GM19372 (cell line): ENCODE measurements around the gene CTAG1A.
"Not testable (repeated sequence)": the region's sequence is repeated elsewhere in the genome, so short reads cannot be mapped to it uniquely, and the experiment has no call there.

Source experiments
- ATAC-seq: cut with Tn5 transposase; IDR thresholded peaks from one replicate; pipeline ENCODE4 v1.9.1; 2021; ENCODE audit warnings: mild to moderate bottlenecking, low read depth, moderate library complexity; ENCODE audit not compliant: unreplicated experiment

Gene CTAG1A

DNA sequence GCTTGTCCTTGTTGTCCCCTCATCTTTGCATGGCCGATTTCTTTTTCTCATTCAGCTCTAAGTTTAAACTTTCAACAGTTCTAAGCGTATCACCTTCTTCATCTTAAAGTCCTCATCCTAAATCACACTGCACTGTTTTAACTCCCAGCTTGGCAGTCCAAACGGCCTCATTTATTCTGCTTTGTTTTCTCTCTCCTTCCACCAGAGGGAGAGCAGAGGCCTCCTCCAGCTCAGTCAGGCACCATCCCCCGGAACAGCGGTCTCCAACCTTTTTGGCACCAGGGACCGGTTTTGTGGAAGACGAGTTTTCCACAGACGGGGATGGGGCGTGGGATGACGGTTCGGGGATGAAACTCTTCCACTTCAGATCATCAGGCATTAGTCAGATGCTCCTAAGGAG is 14.6 kb upstream of the CTAG1A start:
- ATAC-seq: not testable (repeated sequence)

DNA sequence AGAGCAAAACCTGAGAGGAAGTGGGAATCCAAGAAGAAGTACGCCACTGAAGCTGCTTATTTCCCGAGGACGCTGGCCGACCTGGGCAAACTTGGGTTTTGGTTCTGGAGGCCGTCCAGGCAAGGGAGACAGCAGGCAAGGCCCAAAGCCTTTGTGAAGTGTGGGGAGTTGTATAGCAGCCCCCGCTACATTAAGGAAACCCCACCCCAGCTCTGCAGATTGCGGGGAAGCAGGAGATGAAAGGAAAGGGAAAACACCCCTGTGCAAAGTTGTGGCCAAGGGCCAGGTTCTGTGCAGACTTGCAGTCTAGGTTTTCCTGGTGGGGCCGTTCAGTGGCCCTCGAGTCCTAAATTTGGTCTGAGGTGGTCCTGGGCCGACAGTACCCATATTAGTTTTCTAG is 11.9 kb upstream of the CTAG1A start:
- not testable (repeated sequence) for ATAC-seq

DNA sequence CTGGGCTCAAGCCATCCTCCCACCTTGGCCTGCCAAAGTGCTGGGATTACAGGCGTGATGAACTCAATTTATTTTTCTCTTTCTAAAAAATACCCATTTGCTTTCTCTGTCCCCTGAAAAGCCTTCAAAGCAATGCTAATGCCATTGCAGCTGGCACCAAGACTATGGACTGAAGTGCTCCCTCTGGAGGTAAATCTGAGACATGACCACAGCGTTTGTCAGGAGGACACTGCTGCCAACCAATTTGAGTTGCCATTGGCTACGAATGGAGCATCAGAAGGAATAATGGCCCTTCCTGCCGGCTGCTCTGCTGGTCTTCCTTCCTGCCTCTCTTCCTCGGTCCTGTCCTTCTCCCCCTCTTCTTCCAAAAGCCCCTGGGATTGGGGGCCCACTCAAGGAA is 9.9 kb upstream of the CTAG1A start:
- not testable (repeated sequence) for ATAC-seq

DNA sequence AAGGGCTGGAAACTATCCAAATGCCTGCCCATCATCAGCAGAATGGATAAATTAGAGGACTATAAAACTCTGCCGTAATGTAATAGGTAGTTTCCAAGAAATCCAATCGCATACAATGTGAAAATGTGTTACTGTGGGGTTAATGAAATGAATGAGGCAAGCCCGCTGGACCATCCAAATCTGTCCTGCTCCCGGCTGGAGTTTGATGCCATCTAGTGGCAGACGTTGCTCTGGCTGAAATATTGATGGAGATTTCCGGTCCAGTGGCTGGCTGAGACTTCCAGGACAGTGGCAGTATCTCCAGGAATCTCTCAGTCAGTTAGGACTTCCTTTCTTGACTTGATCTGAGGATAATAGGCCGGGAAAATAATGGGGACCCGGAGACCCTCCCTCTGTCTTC is 1.9 kb upstream of the CTAG1A start:
- not testable (repeated sequence) for ATAC-seq

DNA sequence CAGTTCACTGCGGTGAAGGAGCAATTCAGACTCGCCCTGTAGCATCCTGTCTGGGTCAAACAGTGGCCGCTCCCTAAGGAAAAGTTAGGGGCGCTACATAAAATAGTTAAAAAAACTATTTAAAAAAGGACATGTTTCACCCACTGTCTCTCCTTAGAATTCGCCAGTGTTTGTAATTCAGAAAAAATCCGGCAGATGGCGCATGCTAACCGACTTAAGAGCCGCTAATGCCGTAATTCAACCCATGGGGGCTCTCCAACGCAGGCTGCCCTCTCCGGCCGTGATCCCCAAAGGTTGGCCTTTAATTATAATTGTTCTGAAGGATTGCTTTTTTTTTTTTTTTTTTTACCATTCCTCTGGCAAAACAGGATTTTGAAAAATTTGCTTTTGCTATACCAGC is 5.5 kb downstream of the CTAG1A start:
- not testable (repeated sequence) for ATAC-seq

DNA sequence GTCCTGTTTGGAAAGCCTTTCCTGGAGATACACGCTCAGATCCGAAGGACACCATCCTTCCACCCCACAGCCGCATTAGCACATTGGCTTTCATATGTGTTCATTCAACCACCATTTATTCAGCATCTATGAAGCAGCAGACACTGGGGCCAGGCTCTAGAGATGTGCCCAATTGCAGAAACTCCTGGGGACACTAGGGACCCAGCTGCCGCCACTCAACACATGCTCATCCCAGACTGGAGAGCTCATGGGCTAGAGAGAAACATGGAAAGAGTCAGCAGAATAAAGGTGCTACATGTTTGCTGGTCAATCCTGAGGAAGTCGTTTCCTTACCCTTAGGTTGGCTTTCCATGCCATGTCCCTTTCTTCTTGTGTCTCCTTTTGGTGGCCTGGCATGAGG is 7.6 kb downstream of the CTAG1A start:
- ATAC-seq: no peak

DNA sequence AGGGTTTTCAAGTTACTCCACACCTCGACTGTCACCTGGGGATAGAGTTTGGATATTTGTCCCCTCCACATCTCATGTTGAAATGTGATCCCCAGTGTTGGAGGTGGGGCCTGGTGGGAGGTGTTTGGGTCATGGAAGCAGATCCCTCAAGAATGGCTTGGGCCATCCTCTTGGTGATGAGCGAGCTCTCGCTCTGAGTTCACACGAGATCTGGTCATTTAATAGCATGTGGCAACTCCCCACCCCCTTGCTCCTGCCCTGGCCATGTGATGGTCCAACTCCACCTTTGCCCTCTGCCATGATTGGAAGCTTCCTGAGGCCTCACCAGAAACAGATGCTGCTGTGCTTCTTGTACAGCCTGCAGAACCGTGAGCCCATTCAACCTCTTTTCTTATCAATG is 8.3 kb downstream of the CTAG1A start:
- no peak for ATAC-seq

DNA sequence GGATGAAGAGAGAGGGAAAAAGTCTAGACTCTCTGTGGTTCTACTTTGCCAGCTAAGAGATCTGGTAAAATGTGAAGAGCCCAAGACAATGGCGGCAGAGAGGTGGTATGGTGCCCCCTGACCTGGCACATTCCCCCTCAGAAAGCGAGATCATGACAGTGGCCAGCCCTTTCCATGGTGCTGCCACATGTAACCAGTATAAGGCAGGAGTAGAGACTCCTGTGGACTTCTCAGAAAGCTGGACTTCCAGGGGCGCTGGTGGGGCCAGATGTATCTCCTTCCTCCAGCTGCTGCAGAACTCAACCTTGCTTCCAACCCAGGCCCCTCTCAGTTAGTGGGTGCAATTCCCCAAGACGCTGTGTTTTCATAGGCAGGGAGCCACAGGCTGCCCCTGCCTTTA is 9.6 kb downstream of the CTAG1A start:
- ATAC-seq: no peak

DNA sequence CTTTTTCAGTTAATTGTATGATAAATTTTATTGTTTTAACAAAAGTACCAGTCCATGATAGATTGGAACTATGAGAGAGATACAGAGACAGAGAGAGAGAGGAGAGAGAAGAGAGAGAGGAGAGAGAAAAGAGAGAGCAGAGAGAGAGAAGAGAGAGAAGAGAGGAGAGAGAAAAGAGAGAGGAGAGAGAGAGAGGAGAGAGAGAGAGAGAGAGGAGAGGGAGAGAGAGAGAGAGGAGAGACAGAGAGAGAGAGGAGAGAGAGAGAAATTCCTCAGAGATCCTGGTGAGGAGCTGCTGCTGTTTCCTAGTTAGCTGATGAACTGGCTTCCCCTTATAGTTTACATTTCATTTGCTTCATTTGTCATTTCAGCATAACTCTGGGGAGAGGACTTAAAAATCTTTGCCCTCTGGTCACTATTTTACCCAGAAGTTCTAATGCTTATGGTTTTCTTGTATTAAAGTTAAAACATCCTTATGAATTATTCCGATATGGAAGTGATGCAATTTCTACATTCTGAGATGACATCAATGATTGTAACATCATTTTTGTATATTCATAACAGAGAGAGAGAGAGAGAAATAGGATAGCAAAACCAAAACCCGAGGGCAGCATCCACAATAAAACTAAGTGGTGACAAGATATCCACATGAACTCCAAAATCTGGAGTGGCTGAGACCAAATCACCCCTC is 10.8 kb downstream of the CTAG1A start:
- ATAC-seq: no peak

DNA sequence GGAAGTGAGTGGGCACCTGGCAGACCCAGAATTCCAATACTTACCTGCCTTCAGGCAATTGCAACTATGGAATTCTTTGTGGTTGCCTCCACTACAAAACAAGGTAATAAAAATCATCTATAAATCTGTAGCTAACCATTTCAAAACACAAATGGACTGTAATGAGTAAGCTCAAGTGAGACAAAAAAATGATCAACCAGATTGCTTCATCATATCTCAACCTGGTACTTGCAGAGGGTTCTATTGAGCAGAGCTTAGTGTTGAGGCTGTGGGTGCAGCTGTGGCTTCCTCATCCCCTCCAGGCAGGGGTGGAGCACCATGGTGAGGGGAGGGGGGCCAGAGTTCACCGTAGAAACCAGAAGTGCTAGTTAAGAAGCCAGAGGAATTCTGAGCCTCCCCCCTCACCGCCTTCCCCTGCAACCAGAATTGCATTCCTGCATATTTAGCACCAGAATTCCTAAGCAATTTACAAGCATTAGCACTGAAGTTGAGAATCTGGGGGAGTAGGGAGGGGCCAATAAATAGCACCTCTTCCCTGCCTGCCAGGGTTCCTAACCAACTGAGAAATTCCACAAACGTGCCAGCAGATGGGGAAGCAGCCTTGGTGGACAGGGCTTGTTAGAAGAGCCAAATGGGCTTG is 11.5 kb downstream of the CTAG1A start:
- ATAC-seq: no peak

DNA sequence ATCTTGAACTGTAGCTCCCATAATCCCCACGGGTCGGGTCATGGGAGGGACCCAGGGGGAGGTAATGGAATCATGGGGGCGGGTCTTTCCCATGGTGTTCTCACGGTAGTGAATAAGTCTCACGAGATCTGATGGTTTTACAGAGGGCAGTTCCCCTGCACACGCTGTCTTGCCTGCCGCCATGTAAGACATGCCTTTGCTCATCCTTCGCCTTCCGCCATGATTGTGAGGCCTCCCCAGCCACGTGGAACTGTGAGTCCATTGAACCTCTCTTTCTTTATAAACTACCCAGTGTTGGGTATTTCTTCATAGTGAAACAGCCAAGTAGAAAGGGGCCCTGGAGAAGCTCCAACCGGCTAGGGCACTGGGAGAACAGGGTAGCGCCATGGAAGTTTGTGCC is 12.3 kb downstream of the CTAG1A start:
- ATAC-seq: no peak

DNA sequence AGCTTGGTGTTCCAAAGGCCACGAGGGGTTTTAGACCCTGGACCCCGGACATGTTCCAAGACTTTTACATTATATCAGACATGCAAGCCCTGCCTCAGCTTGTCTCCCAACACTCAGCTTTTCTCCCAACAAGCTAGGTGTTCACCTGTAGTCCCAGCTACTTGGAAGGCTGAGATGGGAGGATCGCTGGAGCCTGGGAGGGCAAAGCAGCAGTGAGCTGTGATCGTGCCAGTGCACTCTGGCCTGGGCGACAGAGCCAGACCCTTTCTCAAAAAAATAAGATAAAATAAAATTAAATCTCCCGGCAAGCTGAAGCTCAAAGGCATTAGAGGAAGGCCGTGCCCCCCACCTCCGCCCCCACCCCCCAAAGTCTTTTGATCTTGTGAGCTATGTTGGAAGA is 13.7 kb downstream of the CTAG1A start:
- no peak for ATAC-seq

DNA sequence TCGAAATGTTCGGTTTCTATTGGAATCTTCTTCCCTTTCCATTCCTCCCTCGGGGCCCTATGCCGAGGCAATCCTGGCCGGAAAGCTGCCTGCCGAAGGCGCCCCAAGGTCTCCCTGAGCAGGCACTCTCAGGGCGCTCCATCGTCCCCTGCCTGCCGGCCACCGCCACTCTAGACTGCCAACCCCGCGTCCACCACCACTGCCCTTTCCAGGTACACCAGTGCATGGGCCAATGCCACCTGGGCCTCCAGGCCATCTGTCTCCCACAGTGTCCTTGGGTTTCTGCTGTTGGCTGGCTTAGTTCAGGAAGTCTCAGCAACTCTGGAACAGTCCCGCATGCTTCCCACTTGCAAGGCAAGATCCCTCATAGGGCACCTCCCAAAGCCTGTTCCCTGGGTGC is 14.6 kb downstream of the CTAG1A start:
- ATAC-seq: no peak

DNA sequence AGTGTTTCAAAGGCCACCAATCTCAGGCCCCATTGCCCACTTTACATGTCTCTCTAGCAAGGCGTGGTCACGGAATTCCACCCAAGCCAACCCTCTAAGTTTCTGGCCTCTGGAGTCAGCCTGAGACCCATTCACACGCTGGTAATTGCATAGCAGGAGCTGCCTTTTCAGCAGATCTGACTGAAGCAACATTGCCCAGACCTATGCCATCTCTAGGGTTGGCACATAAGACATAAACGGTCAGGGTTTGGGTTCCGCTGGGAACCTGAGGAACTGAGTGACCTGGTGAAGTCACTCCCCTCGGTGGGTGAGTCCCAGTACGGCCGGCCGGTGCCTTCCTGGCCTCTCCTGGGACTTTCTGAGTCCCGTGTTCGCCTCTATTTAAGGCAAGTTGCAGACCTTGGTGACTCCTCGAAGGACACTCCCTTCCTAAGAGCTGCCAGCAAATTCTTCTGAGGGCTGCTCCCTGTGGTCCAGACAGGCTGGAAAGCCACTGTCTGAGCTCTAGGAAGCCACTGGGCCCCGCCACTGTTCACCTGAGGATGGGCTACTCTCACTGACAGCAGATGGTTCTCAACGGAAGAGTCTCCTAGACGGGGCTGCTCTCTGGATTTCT is 15.9 kb downstream of the CTAG1A start:
- no peak for ATAC-seq

DNA sequence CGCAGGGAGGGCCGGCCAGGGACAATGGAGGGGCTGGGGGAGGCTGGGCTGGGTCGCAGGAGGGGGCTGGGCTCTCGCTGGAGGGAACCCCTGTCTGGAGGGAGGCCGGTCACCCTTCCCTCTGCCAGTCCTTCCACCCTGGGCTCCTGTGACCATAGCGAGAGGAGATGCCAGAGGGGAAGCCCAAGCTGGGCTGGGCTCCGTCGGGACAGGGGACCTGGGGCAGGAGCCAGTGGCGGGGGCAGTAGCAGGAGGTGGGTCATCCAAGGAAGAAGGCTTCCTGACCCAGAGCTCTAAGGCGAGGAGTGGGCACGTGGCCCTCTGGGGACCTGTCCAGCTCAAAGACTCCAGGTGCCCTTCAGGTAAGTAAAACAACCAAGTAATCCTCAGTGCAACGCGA is 17.3 kb downstream of the CTAG1A start:
- no peak for ATAC-seq

DNA sequence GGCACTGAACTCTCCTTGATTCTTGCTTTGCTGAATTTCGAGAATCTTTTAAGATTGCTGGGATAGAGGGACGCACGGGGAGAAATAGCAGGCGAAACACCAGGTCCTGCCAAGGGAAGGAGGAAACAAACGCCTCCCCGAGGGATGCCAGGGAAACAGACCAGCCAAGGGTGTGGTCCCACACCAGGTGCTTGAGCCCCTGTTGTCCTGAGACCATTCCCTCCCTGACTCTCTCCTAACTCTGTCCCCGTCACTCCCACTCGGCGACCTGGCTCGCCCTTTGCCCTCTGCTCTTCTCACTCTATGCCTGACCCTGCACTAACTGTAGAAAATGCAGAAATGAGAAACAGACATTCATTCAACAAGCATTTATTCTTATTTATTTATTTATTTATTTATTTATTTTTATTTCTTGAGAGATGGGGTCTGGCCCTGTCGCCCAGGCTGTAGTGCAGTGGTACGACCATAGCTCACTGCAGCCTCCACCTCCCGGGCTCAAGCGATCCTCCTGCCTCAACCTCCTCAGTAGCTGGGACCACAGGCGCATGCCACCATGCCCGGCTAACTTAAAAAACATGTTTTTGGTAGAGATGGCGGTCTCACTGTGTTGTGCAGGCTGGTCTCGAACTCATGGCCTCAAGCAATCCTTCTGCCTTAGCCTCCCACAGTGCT is 18.0 kb downstream of the CTAG1A start:
- no peak for ATAC-seq

DNA sequence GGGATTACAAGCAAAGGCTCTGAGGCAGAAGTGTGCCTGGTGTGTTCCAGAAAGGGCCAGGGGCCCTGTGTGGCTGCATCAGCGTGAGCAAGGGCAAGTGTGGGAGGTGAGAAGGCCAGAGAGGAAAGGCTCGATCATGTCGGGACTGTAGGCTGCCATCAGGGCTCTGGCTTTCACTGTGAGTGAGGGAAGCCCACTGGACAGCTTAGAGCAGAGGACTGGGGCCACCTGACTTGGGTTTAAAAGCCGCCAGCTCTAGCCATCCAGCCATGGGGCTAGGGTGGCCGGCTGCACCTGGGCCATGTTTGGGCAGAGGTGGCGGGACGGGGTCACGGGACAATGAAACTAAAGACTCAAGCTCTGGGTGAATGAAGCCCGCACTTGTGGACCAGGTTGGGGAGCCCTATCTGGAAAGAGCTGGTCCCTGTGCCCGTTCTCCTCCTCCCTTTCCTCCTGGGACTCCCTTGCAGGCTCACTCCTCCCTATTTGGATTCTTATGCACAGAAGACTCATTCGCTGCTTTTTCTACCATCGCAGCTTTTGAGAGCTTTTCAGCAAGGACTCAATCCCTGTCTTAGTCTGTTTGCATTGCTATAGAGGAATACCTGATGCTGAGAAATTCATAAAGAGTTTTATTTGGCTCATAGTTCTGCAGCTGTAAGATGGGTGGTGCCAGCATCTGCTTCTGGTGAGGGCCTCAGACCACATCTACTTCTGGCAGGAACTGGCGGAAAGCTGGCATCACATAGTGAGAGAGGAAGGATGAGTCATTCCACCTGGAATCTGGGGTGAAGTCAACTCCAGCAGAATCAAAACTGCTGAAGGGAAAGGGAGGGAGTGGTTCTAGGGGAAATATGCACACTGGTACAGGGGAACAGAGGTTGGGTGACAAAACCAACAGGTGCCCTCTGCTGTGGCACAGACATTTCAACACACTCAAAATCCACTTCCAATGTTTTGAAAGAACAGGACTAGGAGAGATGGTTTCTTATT is 18.8 kb downstream of the CTAG1A start:
- ATAC-seq: no peak

DNA sequence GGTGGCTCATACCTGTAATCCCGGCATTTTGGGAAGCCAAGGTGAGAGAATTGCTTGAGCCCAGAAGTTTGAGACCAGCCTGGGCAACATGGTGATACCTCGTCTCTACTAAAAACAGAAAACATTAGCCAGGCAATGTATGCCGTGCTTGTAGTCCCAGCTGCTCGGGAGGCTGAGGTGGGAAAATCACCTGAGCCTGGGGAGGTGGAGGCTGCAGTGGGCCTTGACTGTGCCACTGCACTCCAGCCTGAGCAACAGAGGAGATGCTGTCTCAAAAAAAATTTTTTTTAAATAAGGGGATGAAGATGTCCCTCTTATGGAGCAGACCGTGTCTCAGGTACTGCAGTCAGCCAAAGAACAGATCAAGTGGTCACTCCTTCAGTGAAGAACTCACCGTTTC is 20.6 kb downstream of the CTAG1A start:
- no peak for ATAC-seq

DNA sequence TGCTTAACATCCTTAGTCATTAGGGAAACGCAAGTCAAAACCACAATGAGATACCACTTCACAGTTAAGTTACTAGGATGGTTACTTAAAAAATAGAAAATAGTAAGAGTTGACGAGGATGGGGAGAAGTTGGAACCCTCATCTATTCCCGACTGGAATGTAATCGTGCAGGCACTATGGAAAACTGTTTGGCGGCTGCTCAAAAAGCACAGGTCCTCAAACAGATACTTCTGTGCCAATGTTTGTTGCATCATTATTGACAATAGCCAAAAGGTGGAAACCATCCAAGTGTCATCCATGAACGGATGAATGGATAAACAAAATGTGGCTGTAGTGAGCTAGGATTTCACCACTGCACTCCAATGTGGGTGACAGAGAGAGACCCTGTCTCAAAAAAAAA is 22.4 kb downstream of the CTAG1A start:
- no peak for ATAC-seq

DNA sequence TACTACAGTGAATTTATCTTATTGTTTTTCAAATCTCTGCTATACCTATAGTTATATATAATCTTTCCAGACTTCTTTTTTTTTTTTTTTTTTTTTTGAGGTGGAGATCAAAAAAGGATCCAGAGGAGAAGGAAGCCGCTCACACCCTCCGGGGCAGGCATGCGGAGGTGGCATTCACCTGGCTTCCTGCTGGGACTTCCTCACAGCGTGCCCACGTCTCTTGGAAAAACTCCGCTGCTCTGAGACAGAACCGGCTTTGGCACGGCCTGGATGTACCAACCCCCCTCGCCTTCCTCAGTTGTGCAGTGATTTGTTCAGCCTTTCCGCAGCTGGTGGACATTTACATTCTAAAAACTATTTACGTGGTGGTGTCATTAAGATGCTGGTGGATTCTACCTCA is 23.0 kb downstream of the CTAG1A start:
- ATAC-seq: not testable (repeated sequence)
